Measurements from ENCODE around the gene TTC39B. TPM values are rescaled to one million over a fixed set of nuclear protein-coding genes. Genes with fewer than 3 reads are reported as not detected.

Gene TTC39B
- total and polyA plus RNA-seq, 2 of the 8 experiments (the other 6 are each of a cell fraction or from before 2014, with no cell fraction given) = 1.6 to 10.9 TPM

DNA sequence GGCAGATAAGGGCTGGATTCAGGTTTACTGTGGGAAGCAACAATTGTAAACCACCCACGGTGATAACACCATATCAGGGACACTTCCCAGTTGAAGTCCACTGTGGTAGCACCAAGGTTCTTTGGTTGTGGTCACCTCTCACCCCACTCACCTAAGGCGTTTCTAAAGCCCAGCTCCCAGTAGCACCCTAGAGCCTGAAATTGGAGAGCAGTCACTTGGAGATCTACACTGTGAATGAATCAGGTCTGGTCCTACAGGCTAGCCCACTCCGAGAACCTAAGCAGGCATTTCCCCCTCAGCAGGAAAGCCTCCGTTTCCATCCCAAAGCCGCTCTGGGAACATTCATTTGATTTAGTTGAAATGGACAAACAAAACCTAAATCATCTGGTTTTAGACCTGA is 191.3 kb downstream of the TTC39B start:
- no peak overlapping the region for H4K5ac ChIP-seq (ENCODE audit: insufficient read length, low read depth, low read length)
- H4K91ac ChIP-seq (replicated peaks; ENCODE audit: insufficient read length, low read length) = no peak overlapping the region
- H3K18ac ChIP-seq (ENCODE audit: extremely low read depth, low read length) = no peak overlapping the region
- POLR2A ChIA-PET (ENCODE audit: partially characterized antibody) = no interaction called here
- H2BK5ac ChIP-seq (ENCODE audit: low read depth, low read length) = no peak overlapping the region
- no peaks in the 10 kb centered on the region for H4K20me1 ChIP-seq (replicated peaks in 1 of 2; ENCODE audit: control insufficient read depth in 1 of 2, insufficient read depth in 2 of 2, low read length in 2 of 2)
- H3K14ac ChIP-seq (ENCODE audit: insufficient read length) = no peak overlapping the region
- H3K9ac ChIP-seq (replicated peaks in 1 of 4; ENCODE audit: extremely low read depth in 1 of 4, low read depth in 3 of 4, low read length in 3 of 4) = no peak overlapping the region
- no peak overlapping the region; the same call in 1 of the 2 replicates for H2BK20ac ChIP-seq (ENCODE audit: low read length)
- DNase-seq (ENCODE audit: low read depth in 1 of 2, low spot score in 2 of 2) (no peak), FAIRE-seq (no peak)
- H2BK120ac ChIP-seq (replicated peaks; ENCODE audit: low read depth, low read length) = no peak overlapping the region
- H2BK12ac ChIP-seq (ENCODE audit: low read depth, low read length) = peak overlapping the region; percentile 86; the same call in 1 of the 2 replicates
- H2AK5ac ChIP-seq (ENCODE audit: low read depth, low read length) = no peak overlapping the region
- no peaks in the 10 kb centered on the region for H3K36me3 ChIP-seq (ENCODE audit: control insufficient read depth in 2 of 4, insufficient read depth in 4 of 4, low read length in 3 of 4)
- H3K4ac ChIP-seq (replicated peaks; ENCODE audit: insufficient read length, low read depth, low read length) = no peak overlapping the region
- H3K79me2 ChIP-seq (ENCODE audit: control insufficient read depth in 1 of 2, insufficient read depth in 2 of 2, low read length in 2 of 2) = no peaks in the 10 kb centered on the region
- no peak overlapping the region for H3K23ac ChIP-seq (ENCODE audit: insufficient read length)
- no peaks in the 10 kb centered on the region for H3K23me2 ChIP-seq (ENCODE audit: low read depth, low read length)
- 0 out of 4 replicates have a peak overlapping the region, but pooled peaks of 1 of the 2 experiments have one; percentile 27 for H3K4me2 ChIP-seq (ENCODE audit: insufficient read depth in 1 of 2, low read depth in 2 of 2, low read length in 2 of 2)
- H3K56ac ChIP-seq (replicated peaks; ENCODE audit: insufficient read length, low read depth, low read length) = no peak overlapping the region
- 84% methylated on average over 5 of the region's 5 CpGs; no CpG with 5 or more reads in 1 of the 2 experiments for WGBS, 2 experiments (ENCODE audit: extremely low coverage in 1 of 2, insufficient coverage in 1 of 2, insufficient read length in 1 of 2, insufficient replicate concordance in 2 of 2, low coverage in 1 of 2, low lambda C conversion rate in 2 of 2, missing lambda C conversion rate in 1 of 2)
- no peak overlapping the region for H3K4me3 ChIP-seq (ENCODE audit: extremely low read depth in 1 of 4, insufficient read depth in 2 of 4, low read depth in 3 of 4, low read length in 4 of 4)
- no peak overlapping the region for H2BK15ac ChIP-seq (ENCODE audit: low read length)
- no peaks in the 10 kb centered on the region for H3K79me1 ChIP-seq (ENCODE audit: low read depth, low read length)
- CTCF ChIA-PET (ENCODE audit: partially characterized antibody) = interaction anchor here (0.6 to 3.9 kb wide), 8 partner anchors 10 to 644 kb away, joined by 3 to 45 read pairs (median 6); no protein-coding TSS in a partner anchor
- H3K9me3 ChIP-seq (ENCODE audit: insufficient read depth in 2 of 2, low read depth in 1 of 2, low read length in 1 of 2) = no peaks in the 10 kb centered on the region
- H3K27ac ChIP-seq (ENCODE audit: low read depth, low read length) = no peak overlapping the region
- no peaks in the 10 kb centered on the region for H3K27me3 ChIP-seq (replicated peaks in 1 of 4; ENCODE audit: control insufficient read depth in 3 of 4, extremely low read depth in 1 of 4, insufficient read depth in 3 of 4, low read length in 3 of 4)
- H3K4me1 ChIP-seq (replicated peaks in 1 of 4; ENCODE audit: control insufficient read depth in 3 of 4, insufficient read depth in 4 of 4, low read length in 3 of 4) = peaks cover 2 to 10% (median 3%) of the 10 kb centered on the region in 4 experiments; a peak in 4 of 7 replicates
- H2AFZ ChIP-seq (ENCODE audit: low read length) = peak overlapping the region; percentile 67; the same call in 1 of the 2 replicates
- H4K8ac ChIP-seq (ENCODE audit: extremely low read depth, insufficient read depth, low read length) = no peak overlapping the region
- TF ChIP-seq CREB1 (IDR thresholded peaks at IDR 0.05) (no peak), RAD21 (IDR thresholded peaks at IDR 0.05 in 1 of 2, conservative IDR thresholded peaks at IDR 0.05 in 1 of 2; ENCODE audit: low read depth in 2 of 2, low read length in 2 of 2) (no peak), CBX5 (IDR thresholded peaks at IDR 0.05; ENCODE audit: low read depth, low read length) (no peak), CHD2 (IDR thresholded peaks at IDR 0.05; ENCODE audit: low read length) (no peak), TCF12 (IDR thresholded peaks at IDR 0.05; ENCODE audit: low read depth, low read length) (no peak), NRF1 (IDR thresholded peaks at IDR 0.05; ENCODE audit: low read depth, low read length) (no peak), MAFK (IDR thresholded peaks at IDR 0.05; ENCODE audit: low read depth, low read length) (no peak), NANOG (IDR thresholded peaks at IDR 0.05; ENCODE audit: insufficient read depth, low read depth, low read length, poor library complexity, severe bottlenecking) (no peak), RNF2 (IDR thresholded peaks at IDR 0.05; ENCODE audit: borderline replicate concordance, low read depth, low read length, missing control alignments, poor library complexity, severe bottlenecking) (no peak), KDM4A (IDR thresholded peaks at IDR 0.05; ENCODE audit: low read depth, low read length, severe bottlenecking) (no peak), BACH1 (IDR thresholded peaks at IDR 0.05; ENCODE audit: low read length) (no peak)
- TF ChIP-seq, protein P1, sequence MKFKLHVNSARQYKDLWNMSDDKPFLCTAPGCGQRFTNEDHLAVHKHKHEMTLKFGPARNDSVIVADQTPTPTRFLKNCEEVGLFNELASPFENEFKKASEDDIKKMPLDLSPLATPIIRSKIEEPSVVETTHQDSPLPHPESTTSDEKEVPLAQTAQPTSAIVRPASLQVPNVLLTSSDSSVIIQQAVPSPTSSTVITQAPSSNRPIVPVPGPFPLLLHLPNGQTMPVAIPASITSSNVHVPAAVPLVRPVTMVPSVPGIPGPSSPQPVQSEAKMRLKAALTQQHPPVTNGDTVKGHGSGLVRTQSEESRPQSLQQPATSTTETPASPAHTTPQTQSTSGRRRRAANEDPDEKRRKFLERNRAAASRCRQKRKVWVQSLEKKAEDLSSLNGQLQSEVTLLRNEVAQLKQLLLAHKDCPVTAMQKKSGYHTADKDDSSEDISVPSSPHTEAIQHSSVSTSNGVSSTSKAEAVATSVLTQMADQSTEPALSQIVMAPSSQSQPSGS (IDR thresholded peaks at IDR 0.05; ENCODE audit: low read length) = no peak

All from H1 (cell line).